Neural cell (in vitro differentiated cells): ENCODE results near the gene FAM110A. TPM values are rescaled to one million over a fixed set of nuclear protein-coding genes. Genes with fewer than 3 reads are reported as not detected.

Experiments used
- H2AFZ ChIP-seq: fragments of 200-600, 300-800 bp; sonication (generic), shearing (Covaris generic); 2 replicates; pipeline ENCODE4 v1.6.0; 2014; ENCODE audit warnings: low read depth, mild to moderate bottlenecking, antibody characterized with exemption, low read length, moderate library complexity
- H3F3A ChIP-seq: fragments of 200-600 bp; shearing (Covaris generic); 2 replicates; pipeline ENCODE4 v1.6.1; 2016; ENCODE audit warnings: mild to moderate bottlenecking, moderate library complexity, mixed read lengths, antibody characterized with exemption, low read length; ENCODE audit not compliant: insufficient read depth, poor library complexity, severe bottlenecking
- H3K27ac ChIP-seq: fragments of 200-600, 300-800 bp; sonication (generic), shearing (Covaris generic); 2 replicates; pipeline ENCODE4 v1.5.1; 2014; ENCODE audit warnings: mild to moderate bottlenecking, low read length, moderate library complexity
- H3K27me3 ChIP-seq: fragments of 300-800, 200-600 bp; sonication (generic), shearing (Covaris generic); 2 replicates; pipeline ENCODE4 v1.6.0; 2014; ENCODE audit warnings: mild to moderate bottlenecking, low read depth, low read length, moderate library complexity; ENCODE audit not compliant: insufficient read depth
- H3K36me3 ChIP-seq: fragments of 300-800, 200-600 bp; sonication (generic), shearing (Covaris generic); 2 replicates; pipeline ENCODE4 v1.5.1; 2014; ENCODE audit warnings: mild to moderate bottlenecking, antibody characterized with exemption, low read length, moderate library complexity; ENCODE audit not compliant: insufficient read depth
- H3K4me2 ChIP-seq: fragments of 300-800, 200-600 bp; sonication (generic), shearing (Covaris generic); 2 replicates; pipeline ENCODE4 v1.6.0; 2014; ENCODE audit warnings: mild to moderate bottlenecking, low read length
- H3K4me3 ChIP-seq: fragments of 300-800, 200-600 bp; sonication (generic), shearing (Covaris generic); 2 replicates; pipeline ENCODE4 v1.5.1; 2014; ENCODE audit warnings: mild to moderate bottlenecking, low read length, moderate library complexity
- H3K79me2 ChIP-seq: fragments of 200-600 bp; shearing (Covaris generic); replicated peaks from 2 replicates; pipeline ENCODE4 v1.6.0; 2014; ENCODE audit warnings: mild to moderate bottlenecking, low read length, moderate library complexity; ENCODE audit not compliant: insufficient read depth
- H3K9ac ChIP-seq: fragments of 300-800, 200-600 bp; sonication (generic), shearing (Covaris generic); 2 replicates; pipeline ENCODE4 v1.6.1; 2016; ENCODE audit warnings: mild to moderate bottlenecking, low read length, mixed read lengths
- H3K9me2 ChIP-seq: fragments of 200-600 bp; shearing (Covaris generic); 2 replicates; pipeline ENCODE4 v1.6.1; 2016; ENCODE audit warnings: mild to moderate bottlenecking, low read length, mixed read lengths; ENCODE audit not compliant: insufficient read depth
- H3K9me3 ChIP-seq: fragments of 200-600, 300-800 bp; sonication (generic), shearing (Covaris generic); 2 replicates; pipeline ENCODE4 v1.6.1; 2016; ENCODE audit warnings: mild to moderate bottlenecking, mixed run types, low read length, moderate library complexity, mixed read lengths
- H4K20me1 ChIP-seq: fragments of 200-600 bp; shearing (Covaris generic); 2 replicates; pipeline ENCODE4 v1.6.1; 2016; ENCODE audit warnings: mild to moderate bottlenecking, mixed run types; ENCODE audit not compliant: insufficient read depth
- CTCF ChIP-seq: fragments of 450-650 bp; IDR thresholded peaks from 2 replicates; pipeline ENCODE4 v1.5.1; 2014; ENCODE audit warnings: antibody characterized with exemption, mild to moderate bottlenecking, moderate library complexity; ENCODE audit not compliant: poor library complexity, severe bottlenecking
- EP300 ChIP-seq: fragments of 450-650 bp; conservative IDR thresholded peaks from 2 replicates; pipeline ENCODE4 v1.6.1; 2014; ENCODE audit warnings: antibody characterized with exemption, mild to moderate bottlenecking, moderate library complexity; ENCODE audit not compliant: poor library complexity, severe bottlenecking
- EZH2 ChIP-seq: fragments of 200-600, 300-800 bp; shearing (Covaris generic), sonication (generic); IDR thresholded peaks from 2 replicates; pipeline ENCODE4 v1.6.1; 2014; ENCODE audit warnings: antibody characterized with exemption, low read length, borderline replicate concordance, mild to moderate bottlenecking; ENCODE audit not compliant: insufficient read depth, poor library complexity, severe bottlenecking
- MXI1 ChIP-seq: fragments of 450-650 bp; conservative IDR thresholded peaks from 2 replicates; pipeline ENCODE4 v1.6.1; 2014; ENCODE audit warnings: antibody characterized with exemption, mild to moderate bottlenecking; ENCODE audit not compliant: poor library complexity, severe bottlenecking
- POLR2AphosphoS5 ChIP-seq: IDR thresholded peaks from 2 replicates; pipeline ENCODE4 v1.6.1; 2012
- RAD21 ChIP-seq: fragments of 450-650 bp; conservative IDR thresholded peaks from 2 replicates; pipeline ENCODE4 v1.6.1; 2014; ENCODE audit warnings: antibody characterized with exemption, mild to moderate bottlenecking, moderate library complexity
- REST ChIP-seq: IDR thresholded peaks from 2 replicates; pipeline ENCODE4 v1.6.1; 2012; ENCODE audit warnings: borderline replicate concordance
- SMC3 ChIP-seq: fragments of 450-650 bp; conservative IDR thresholded peaks from 2 replicates; pipeline ENCODE4 v1.6.1; 2014; ENCODE audit warnings: antibody characterized with exemption, mild to moderate bottlenecking, moderate library complexity; ENCODE audit not compliant: poor library complexity
- TAF1 ChIP-seq: IDR thresholded peaks from 2 replicates; pipeline ENCODE4 v1.6.1; 2012; ENCODE audit warnings: low read depth
- polyA plus RNA-seq: library from polyadenylated mRNA; depleted of rRNA; stranded (reverse); fragments of >200 nt; gene quantifications from 2 replicates; pipeline ENCODE4 v1.2.3, GENCODE V29; 2014

FAM110A gene
- polyA plus RNA-seq, 1 donor from 2014 or later, result 5.8 TPM

GRCh38 chr20:831956-832355 is 1.6 kb upstream of the FAM110A start:
- no peak overlapping the region for H3K27ac ChIP-seq
- H3K9me2 ChIP-seq, result no peaks in the 10 kb centered on the region
- no peaks in the 10 kb centered on the region for H3K79me2 ChIP-seq
- no peaks in the 10 kb centered on the region for H3K27me3 ChIP-seq
- H4K20me1 ChIP-seq, result no peaks in the 10 kb centered on the region
- H3K9ac ChIP-seq, result no peak overlapping the region
- no peak overlapping the region for H2AFZ ChIP-seq
- no peak overlapping the region for H3K4me3 ChIP-seq
- no peaks in the 10 kb centered on the region for H3K9me3 ChIP-seq
- no peak overlapping the region for H3K4me2 ChIP-seq
- TF ChIP-seq RAD21, result no peak
- TF ChIP-seq TAF1, result no peak
- TF ChIP-seq CTCF, result no peak
- TF ChIP-seq EZH2, result no peak
- no peak for TF ChIP-seq SMC3
- TF ChIP-seq EP300, result no peak
- no peak for TF ChIP-seq MXI1
- no peak for TF ChIP-seq POLR2AphosphoS5
- no peak for TF ChIP-seq REST
- no peaks in the 10 kb centered on the region for H3F3A ChIP-seq
- H3K36me3 ChIP-seq, result no peaks in the 10 kb centered on the region

GRCh38 chr20:833121-833449 is 430 bp upstream of the FAM110A start:
- Histone ChIP-seq H3K9me3 (no peaks in the 10 kb centered on the region), H3K27ac (no peak overlapping the region), H3K9ac (peak overlapping the region; percentile 68), H2AFZ (no peak overlapping the region), H4K20me1 (no peaks in the 10 kb centered on the region), H3K36me3 (no peaks in the 10 kb centered on the region), H3K79me2 (no peaks in the 10 kb centered on the region), H3K9me2 (no peaks in the 10 kb centered on the region), H3F3A (no peaks in the 10 kb centered on the region), H3K4me2 (peak overlapping the region; percentile 67), H3K27me3 (no peaks in the 10 kb centered on the region), H3K4me3 (peak overlapping the region; percentile 96)
- no peak for TF ChIP-seq RAD21
- TF ChIP-seq EZH2, result no peak
- no peak for TF ChIP-seq POLR2AphosphoS5
- no peak for TF ChIP-seq MXI1
- TF ChIP-seq TAF1, result no peak
- no peak for TF ChIP-seq REST
- TF ChIP-seq SMC3, result no peak
- TF ChIP-seq CTCF, result no peak
- TF ChIP-seq EP300, result no peak
